HepG2 (cell line): ENCODE measurements around the gene RHBDD1. TPM values are rescaled to one million over a fixed set of nuclear protein-coding genes. Genes with fewer than 3 reads are reported as not detected.
A peak's percentile ranks its signal among the peaks of the same experiment; 100 is the strongest.

ENCODE experiments used
- CCAR2 ChIP-seq: fragments of 200-400 bp; formaldehyde crosslinking; optimal IDR thresholded peaks from 2 replicates; pipeline ENCODE3; 2018; ENCODE audit warnings: low read depth, mild to moderate bottlenecking, low read length, moderate library complexity
- HHEX ChIP-seq: IDR thresholded peaks from 2 replicates; pipeline ENCODE4 v1.6.1; 2016; ENCODE audit warnings: control low read depth
- HOXA3 ChIP-seq: sonication (generic); formaldehyde crosslinking; IDR thresholded peaks from 2 replicates; pipeline ENCODE4 v1.5.0; 2020; ENCODE audit warnings: missing genetic modification reagents
- NFKB2 ChIP-seq: sonication (generic); formaldehyde crosslinking; IDR thresholded peaks from 2 replicates; pipeline ENCODE4 v1.4.0; 2020; ENCODE audit warnings: missing genetic modification reagents, borderline replicate concordance
- PRPF4 ChIP-seq: fragments of 200-400 bp; formaldehyde crosslinking; IDR thresholded peaks from 2 replicates; pipeline ENCODE4 v1.6.1; 2016; ENCODE audit warnings: low read length, low read depth; ENCODE audit not compliant: poor library complexity, severe bottlenecking
- RBFOX2 ChIP-seq: fragments of 200-400 bp; formaldehyde crosslinking; IDR thresholded peaks from 2 replicates; pipeline ENCODE4 v1.6.1; 2017; ENCODE audit warnings: low read depth, mild to moderate bottlenecking, low read length
- SMC3 ChIP-seq: IDR thresholded peaks from 2 replicates; pipeline ENCODE4 v1.6.1; 2011; ENCODE audit warnings: low read length, improper control_type of control experiment
- TRIM24 ChIP-seq: sonication (generic); formaldehyde crosslinking; IDR thresholded peaks from 2 replicates; pipeline ENCODE4 v1.8.0; 2022; ENCODE audit warnings: mild to moderate bottlenecking, missing genetic modification reagents
- ZMYM2 ChIP-seq: sonication (generic); formaldehyde crosslinking; IDR thresholded peaks from 2 replicates; pipeline ENCODE4 v1.8.0; 2022; ENCODE audit warnings: mild to moderate bottlenecking, missing genetic modification reagents
- ZNF18 ChIP-seq: sonication (generic); formaldehyde crosslinking; IDR thresholded peaks from 2 replicates; pipeline ENCODE4 v1.8.0; 2022; ENCODE audit warnings: mild to moderate bottlenecking, missing genetic modification reagents; ENCODE audit not compliant: insufficient replicate concordance
- ZSCAN20 ChIP-seq: sonication (generic); formaldehyde crosslinking; IDR thresholded peaks from 2 replicates; pipeline ENCODE4 v1.4.0; 2020; ENCODE audit warnings: missing genetic modification reagents, mild to moderate bottlenecking, borderline replicate concordance
- polyA plus RNA-seq, 8 experiments: library from polyadenylated mRNA; depleted of rRNA in 3 of 8; stranded (reverse) in 7 of 8; unstranded in 1 of 8; fragments of >200 nt; fragmentation: Illumina TruSeq in 4 of 8; extraction: Trizol in 4 of 8; gene quantifications; 2 replicates each; pipeline versions ENCODE4 v1.2.1 to v1.2.3, GENCODE V29; 2011 to 2016; ENCODE audit warnings: low read depth in 4 of 8, missing spikeins in 1 of 8, mixed read lengths in 1 of 8; ENCODE audit not compliant: insufficient read depth in 1 of 8
- total RNA-seq, 5 experiments: library from RNA; depleted of rRNA; stranded (reverse); fragments of >200 nt; fragmentation: Illumina TruSeq; extraction: Trizol; gene quantifications; 2 replicates each; pipeline ENCODE4 v1.2.3, GENCODE V29; 2016; ENCODE audit warnings: low read depth in 1 of 5
- TF ChIP-seq, protein P1 (sequence below): sonication (generic); formaldehyde crosslinking; IDR thresholded peaks from 2 replicates; pipeline ENCODE4 v1.4.0; 2020; ENCODE audit warnings: missing genetic modification reagents
- TF ChIP-seq, protein P2 (sequence below): sonication (generic); formaldehyde crosslinking; IDR thresholded peaks from 2 replicates; pipeline ENCODE4 v1.8.1; 2023; ENCODE audit warnings: missing genetic modification reagents, inconsistent platforms, borderline replicate concordance

Gene RHBDD1
- total and polyA plus RNA-seq, 2 of the 13 experiments (the other 11 are each of a cell fraction or from before 2014, with no cell fraction given) = 8.2 to 9.5 TPM

DNA sequence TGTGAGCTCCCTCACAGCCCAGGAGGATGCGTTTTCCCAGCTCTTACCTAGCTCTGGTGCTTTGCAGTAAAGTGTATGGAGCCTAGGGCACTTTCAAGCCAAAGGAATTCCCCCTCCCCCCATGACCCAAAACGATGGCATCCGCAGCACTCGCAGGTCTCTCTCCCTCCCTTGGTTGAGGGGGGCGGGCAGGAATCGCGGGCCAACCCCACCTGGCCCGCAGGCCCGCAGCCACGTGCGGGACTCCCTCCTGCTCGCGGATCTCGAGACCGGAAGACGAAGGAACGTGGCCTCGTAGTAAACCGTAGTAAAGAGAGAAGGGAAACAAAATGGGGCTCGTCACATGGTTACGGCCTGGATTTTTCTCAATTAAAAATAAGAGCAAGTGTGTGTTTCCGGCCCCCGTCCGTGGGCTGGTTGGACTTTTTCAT is 44.8 kb upstream of the RHBDD1 start (continued):
- TF ChIP-seq RBFOX2 (peak; percentile 40; the same call in 1 of the 2 replicates), SMC3 (no peak), HOXA3 (CRISPR knock-in tag) (no peak), ZSCAN20 (CRISPR knock-in tag) (no peak), NFKB2 (no peak), ZNF18 (CRISPR knock-in tag) (no peak), ZMYM2 (CRISPR knock-in tag) (peak; percentile 88), HHEX (CRISPR knock-in tag) (no peak), PRPF4 (no peak), TRIM24 (CRISPR knock-in tag) (no peak), CCAR2 (no peak)
- TF ChIP-seq, protein P1, sequence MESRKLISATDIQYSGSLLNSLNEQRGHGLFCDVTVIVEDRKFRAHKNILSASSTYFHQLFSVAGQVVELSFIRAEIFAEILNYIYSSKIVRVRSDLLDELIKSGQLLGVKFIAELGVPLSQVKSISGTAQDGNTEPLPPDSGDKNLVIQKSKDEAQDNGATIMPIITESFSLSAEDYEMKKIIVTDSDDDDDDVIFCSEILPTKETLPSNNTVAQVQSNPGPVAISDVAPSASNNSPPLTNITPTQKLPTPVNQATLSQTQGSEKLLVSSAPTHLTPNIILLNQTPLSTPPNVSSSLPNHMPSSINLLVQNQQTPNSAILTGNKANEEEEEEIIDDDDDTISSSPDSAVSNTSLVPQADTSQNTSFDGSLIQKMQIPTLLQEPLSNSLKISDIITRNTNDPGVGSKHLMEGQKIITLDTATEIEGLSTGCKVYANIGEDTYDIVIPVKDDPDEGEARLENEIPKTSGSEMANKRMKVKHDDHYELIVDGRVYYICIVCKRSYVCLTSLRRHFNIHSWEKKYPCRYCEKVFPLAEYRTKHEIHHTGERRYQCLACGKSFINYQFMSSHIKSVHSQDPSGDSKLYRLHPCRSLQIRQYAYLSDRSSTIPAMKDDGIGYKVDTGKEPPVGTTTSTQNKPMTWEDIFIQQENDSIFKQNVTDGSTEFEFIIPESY = peak; percentile 68; the same call in 1 of the 2 replicates
- TF ChIP-seq, protein P2, sequence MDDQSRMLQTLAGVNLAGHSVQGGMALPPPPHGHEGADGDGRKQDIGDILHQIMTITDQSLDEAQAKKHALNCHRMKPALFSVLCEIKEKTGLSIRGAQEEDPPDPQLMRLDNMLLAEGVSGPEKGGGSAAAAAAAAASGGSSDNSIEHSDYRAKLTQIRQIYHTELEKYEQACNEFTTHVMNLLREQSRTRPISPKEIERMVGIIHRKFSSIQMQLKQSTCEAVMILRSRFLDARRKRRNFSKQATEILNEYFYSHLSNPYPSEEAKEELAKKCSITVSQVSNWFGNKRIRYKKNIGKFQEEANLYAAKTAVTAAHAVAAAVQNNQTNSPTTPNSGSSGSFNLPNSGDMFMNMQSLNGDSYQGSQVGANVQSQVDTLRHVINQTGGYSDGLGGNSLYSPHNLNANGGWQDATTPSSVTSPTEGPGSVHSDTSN (CRISPR knock-in tag) = no peak
